ENCODE measurements around the gene SARDH.

GRCh38 chr9:133733796-133734533 is 4.2 kb downstream of the SARDH start:
- TF ChIP-seq ZNF616 (CRISPR knock-in tag; IDR thresholded peaks at IDR 0.05; ENCODE audit: low read depth) (no peak), ETV5 (CRISPR knock-in tag; IDR thresholded peaks at IDR 0.05; ENCODE audit: borderline replicate concordance) (no peak), POLR2AphosphoS5 (IDR thresholded peaks at IDR 0.05; ENCODE audit: low read depth, low read length) (no peak), ZNF280D (CRISPR knock-in tag; IDR thresholded peaks at IDR 0.05) (no peak)
- TF ChIP-seq, protein P1, sequence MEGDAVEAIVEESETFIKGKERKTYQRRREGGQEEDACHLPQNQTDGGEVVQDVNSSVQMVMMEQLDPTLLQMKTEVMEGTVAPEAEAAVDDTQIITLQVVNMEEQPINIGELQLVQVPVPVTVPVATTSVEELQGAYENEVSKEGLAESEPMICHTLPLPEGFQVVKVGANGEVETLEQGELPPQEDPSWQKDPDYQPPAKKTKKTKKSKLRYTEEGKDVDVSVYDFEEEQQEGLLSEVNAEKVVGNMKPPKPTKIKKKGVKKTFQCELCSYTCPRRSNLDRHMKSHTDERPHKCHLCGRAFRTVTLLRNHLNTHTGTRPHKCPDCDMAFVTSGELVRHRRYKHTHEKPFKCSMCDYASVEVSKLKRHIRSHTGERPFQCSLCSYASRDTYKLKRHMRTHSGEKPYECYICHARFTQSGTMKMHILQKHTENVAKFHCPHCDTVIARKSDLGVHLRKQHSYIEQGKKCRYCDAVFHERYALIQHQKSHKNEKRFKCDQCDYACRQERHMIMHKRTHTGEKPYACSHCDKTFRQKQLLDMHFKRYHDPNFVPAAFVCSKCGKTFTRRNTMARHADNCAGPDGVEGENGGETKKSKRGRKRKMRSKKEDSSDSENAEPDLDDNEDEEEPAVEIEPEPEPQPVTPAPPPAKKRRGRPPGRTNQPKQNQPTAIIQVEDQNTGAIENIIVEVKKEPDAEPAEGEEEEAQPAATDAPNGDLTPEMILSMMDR (CRISPR knock-in tag; IDR thresholded peaks at IDR 0.05), result no peak
